WTC11 (cell line): Measurements from ENCODE around the gene FGFR2. TPM values are rescaled to one million over a fixed set of nuclear protein-coding genes. Genes with fewer than 3 reads are reported as not detected.

ENCODE experiments used
- ATAC-seq: fragments of 200-7000 bp; cut with Tn5 transposase; 2 replicates; pipeline ENCODE4 v1.10.0; 2021; ENCODE audit warnings: mild to moderate bottlenecking, moderate library complexity
- CTCF ChIA-PET: fragments of 300-600 bp; sonication (Branson Sonifier 250); formaldehyde crosslinking; loops from one replicate; lab custom pipeline; 2021; ENCODE audit warnings: antibody characterized with exemption; lab: Charles Lee
- POLR2A ChIA-PET: fragments of 350-600 bp; sonication (Branson Sonifier 250); formaldehyde crosslinking; loops from one replicate; lab custom pipeline; 2021; ENCODE audit warnings: antibody characterized with exemption; lab: Charles Lee
- DNase-seq: peaks from one replicate; pipeline ENCODE4 v3.0.0; 2021; ENCODE audit warnings: low spot score
- H3K27ac Mint-ChIP-seq: 2 replicates; pipeline ENCODE4 v1.8.0; 2021; ENCODE audit warnings: mixed read lengths
- H3K27me3 Mint-ChIP-seq: 2 replicates; pipeline ENCODE4 v1.8.0; 2021; ENCODE audit warnings: low read depth, mild to moderate bottlenecking, moderate library complexity, mixed read lengths
- H3K36me3 Mint-ChIP-seq: 2 replicates; pipeline ENCODE4 v1.8.0; 2021; ENCODE audit warnings: mixed read lengths
- H3K4me1 Mint-ChIP-seq: 2 replicates; pipeline ENCODE4 v1.8.0; 2022; ENCODE audit warnings: mixed read lengths
- H3K4me3 Mint-ChIP-seq: 2 replicates; pipeline ENCODE4 v1.8.0; 2021; ENCODE audit warnings: mild to moderate bottlenecking, moderate library complexity, mixed read lengths
- H3K9me3 Mint-ChIP-seq: 2 replicates; pipeline ENCODE4 v1.8.0; 2021; ENCODE audit warnings: mixed read lengths
- E2F1 ChIP-seq: sonication (generic); formaldehyde crosslinking; IDR thresholded peaks from 2 replicates; pipeline ENCODE4 v1.8.0; 2022; ENCODE audit warnings: mild to moderate bottlenecking, missing genetic modification reagents
- EMX1 ChIP-seq: fragments of 250-450 bp; sonication (Bioruptor Pico); IDR thresholded peaks from 2 replicates; pipeline ENCODE4 v1.8.0; 2021; ENCODE audit warnings: mild to moderate bottlenecking
- ESRRA ChIP-seq: sonication (generic); formaldehyde crosslinking; IDR thresholded peaks from 2 replicates; pipeline ENCODE4 v1.8.1; 2022; ENCODE audit warnings: mild to moderate bottlenecking, missing genetic modification reagents, borderline replicate concordance
- FOXK1 ChIP-seq: sonication (generic); formaldehyde crosslinking; IDR thresholded peaks from 2 replicates; pipeline ENCODE4 v1.8.0; 2022; ENCODE audit warnings: mild to moderate bottlenecking, moderate library complexity, missing genetic modification reagents
- MAX ChIP-seq: sonication (generic); formaldehyde crosslinking; IDR thresholded peaks from 2 replicates; pipeline ENCODE4 v1.8.0; 2022; ENCODE audit warnings: mild to moderate bottlenecking, missing genetic modification reagents
- NR3C1 ChIP-seq: sonication (generic); formaldehyde crosslinking; conservative IDR thresholded peaks from 2 replicates; pipeline ENCODE4 v1.8.1; 2023; ENCODE audit warnings: low read depth, mild to moderate bottlenecking, missing genetic modification reagents
- OVOL2 ChIP-seq: fragments of 250-450 bp; sonication (Bioruptor Pico); IDR thresholded peaks from 2 replicates; pipeline ENCODE4 v1.9.0; 2021; ENCODE audit warnings: mild to moderate bottlenecking, borderline replicate concordance
- TEAD1 ChIP-seq: sonication (generic); formaldehyde crosslinking; IDR thresholded peaks from 2 replicates; pipeline ENCODE4 v1.8.0; 2022; ENCODE audit warnings: mild to moderate bottlenecking, missing genetic modification reagents
- ZNF121 ChIP-seq: sonication (generic); formaldehyde crosslinking; IDR thresholded peaks from 2 replicates; pipeline ENCODE4 v1.8.0; 2023; ENCODE audit warnings: missing genetic modification reagents
- ZNF263 ChIP-seq: sonication (generic); formaldehyde crosslinking; IDR thresholded peaks from 2 replicates; pipeline ENCODE4 v1.8.1; 2022; ENCODE audit warnings: low read depth, mild to moderate bottlenecking, moderate library complexity, missing genetic modification reagents
- ZNF396 ChIP-seq: fragments of 250-450 bp; sonication (Bioruptor Pico); IDR thresholded peaks from 2 replicates; pipeline ENCODE4 v1.8.0; 2021; ENCODE audit warnings: mild to moderate bottlenecking, moderate library complexity, borderline replicate concordance
- ZNF425 ChIP-seq: fragments of 250-450 bp; sonication (Bioruptor Pico); conservative IDR thresholded peaks from 2 replicates; pipeline ENCODE4 v1.9.0; 2021; ENCODE audit warnings: mild to moderate bottlenecking
- total RNA-seq: library from RNA; stranded (reverse); gene quantifications from 3 replicates; pipeline ENCODE4 v1.2.3, GENCODE V29; 2021
- TF ChIP-seq, protein P1 (sequence below): sonication (generic); formaldehyde crosslinking; IDR thresholded peaks from 2 replicates; pipeline ENCODE4 v1.8.1; 2023; ENCODE audit warnings: mild to moderate bottlenecking, moderate library complexity, missing genetic modification reagents
- TF ChIP-seq, protein P2 (sequence below): sonication (generic); formaldehyde crosslinking; IDR thresholded peaks from 2 replicates; pipeline ENCODE4 v1.8.0; 2023; ENCODE audit warnings: missing genetic modification reagents
- TF ChIP-seq, protein P3 (sequence below): sonication (generic); formaldehyde crosslinking; IDR thresholded peaks from 2 replicates; pipeline ENCODE4 v1.8.1; 2022; ENCODE audit warnings: mild to moderate bottlenecking, missing genetic modification reagents, moderate library complexity, borderline replicate concordance

FGFR2 gene
- total RNA-seq, 1 experiment from 2014 or later: 95.0 TPM

DNA sequence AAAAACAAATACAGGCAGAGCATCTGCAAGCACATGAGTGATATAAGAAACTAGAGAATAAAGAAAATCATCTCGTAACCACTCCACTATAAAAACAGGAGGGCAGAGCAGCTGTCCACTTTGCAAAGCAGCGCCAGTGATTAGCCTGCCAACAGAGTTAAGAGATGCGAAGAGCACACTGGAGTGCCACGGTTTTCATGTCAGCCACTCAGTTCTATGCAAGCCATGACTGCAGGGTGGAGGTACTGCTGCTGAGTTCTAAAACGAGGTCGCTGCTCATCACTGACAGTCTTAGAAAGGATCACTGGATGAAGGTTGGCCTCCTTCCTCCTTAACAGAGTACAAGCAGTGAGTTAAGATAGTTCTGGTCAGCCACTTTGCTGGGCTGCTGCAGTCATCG is 58.5 kb downstream of the FGFR2 start (continued):
- TF ChIP-seq, protein P1, sequence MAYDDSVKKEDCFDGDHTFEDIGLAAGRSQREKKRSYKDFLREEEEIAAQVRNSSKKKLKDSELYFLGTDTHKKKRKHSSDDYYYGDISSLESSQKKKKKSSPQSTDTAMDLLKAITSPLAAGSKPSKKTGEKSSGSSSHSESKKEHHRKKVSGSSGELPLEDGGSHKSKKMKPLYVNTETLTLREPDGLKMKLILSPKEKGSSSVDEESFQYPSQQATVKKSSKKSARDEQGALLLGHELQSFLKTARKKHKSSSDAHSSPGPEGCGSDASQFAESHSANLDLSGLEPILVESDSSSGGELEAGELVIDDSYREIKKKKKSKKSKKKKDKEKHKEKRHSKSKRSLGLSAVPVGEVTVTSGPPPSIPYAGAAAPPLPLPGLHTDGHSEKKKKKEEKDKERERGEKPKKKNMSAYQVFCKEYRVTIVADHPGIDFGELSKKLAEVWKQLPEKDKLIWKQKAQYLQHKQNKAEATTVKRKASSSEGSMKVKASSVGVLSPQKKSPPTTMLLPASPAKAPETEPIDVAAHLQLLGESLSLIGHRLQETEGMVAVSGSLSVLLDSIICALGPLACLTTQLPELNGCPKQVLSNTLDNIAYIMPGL (CRISPR knock-in tag): no peak
- no peak for TF ChIP-seq ESRRA (CRISPR knock-in tag)
- no peak for TF ChIP-seq OVOL2 (CRISPR knock-in tag)
- TF ChIP-seq ZNF263: no peak

GRCh38 chr10:121536310-121536913 is 61.8 kb downstream of the FGFR2 start:
- no peak overlapping the region for H3K4me3 Mint-ChIP-seq
- ATAC-seq (peak; percentile 58), DNase-seq (peak; percentile 21)
- H3K9me3 Mint-ChIP-seq: no peaks in the 10 kb centered on the region
- TF ChIP-seq ZNF121: no peak
- TF ChIP-seq FOXK1 (CRISPR knock-in tag): no peak
- TF ChIP-seq MAX (CRISPR knock-in tag): 0 out of 2 replicates have a peak, but pooled peaks have one; percentile 39
- no peak for TF ChIP-seq NR3C1 (CRISPR knock-in tag)
- CTCF ChIA-PET: interaction anchor here (1.2 to 1.5 kb wide), 2 partner anchors 29 to 127 kb away, joined by 3 to 4 read pairs; no protein-coding TSS in a partner anchor
- no peaks in the 10 kb centered on the region for H3K27me3 Mint-ChIP-seq
- H3K27ac Mint-ChIP-seq: peak overlapping the region; percentile 61
- peaks cover 55% of the 10 kb centered on the region for H3K36me3 Mint-ChIP-seq
- H3K4me1 Mint-ChIP-seq: peaks cover 86% of the 10 kb centered on the region
- POLR2A ChIA-PET: interaction anchor here (0.6 kb wide), 1 partner anchor 369 kb away, joined by 4 read pairs; no protein-coding TSS in a partner anchor

- peaks cover 84% of the 10 kb centered on the region for H3K4me1 Mint-ChIP-seq
- no peak overlapping the region for H3K27ac Mint-ChIP-seq
- no peak overlapping the region for H3K4me3 Mint-ChIP-seq
- CTCF ChIA-PET: no interaction called here
- H3K9me3 Mint-ChIP-seq: no peaks in the 10 kb centered on the region
- ATAC-seq: no peak
- POLR2A ChIA-PET: no interaction called here
- no peaks in the 10 kb centered on the region for H3K27me3 Mint-ChIP-seq
- no peak for DNase-seq
- H3K36me3 Mint-ChIP-seq: peaks cover 57% of the 10 kb centered on the region
- TF ChIP-seq, protein P2, sequence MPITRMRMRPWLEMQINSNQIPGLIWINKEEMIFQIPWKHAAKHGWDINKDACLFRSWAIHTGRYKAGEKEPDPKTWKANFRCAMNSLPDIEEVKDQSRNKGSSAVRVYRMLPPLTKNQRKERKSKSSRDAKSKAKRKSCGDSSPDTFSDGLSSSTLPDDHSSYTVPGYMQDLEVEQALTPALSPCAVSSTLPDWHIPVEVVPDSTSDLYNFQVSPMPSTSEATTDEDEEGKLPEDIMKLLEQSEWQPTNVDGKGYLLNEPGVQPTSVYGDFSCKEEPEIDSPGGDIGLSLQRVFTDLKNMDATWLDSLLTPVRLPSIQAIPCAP (CRISPR knock-in tag): no peak
- TF ChIP-seq ZNF425 (CRISPR knock-in tag) (no peak), TEAD1 (CRISPR knock-in tag) (no peak), MAX (CRISPR knock-in tag) (no peak), EMX1 (CRISPR knock-in tag) (no peak), E2F1 (CRISPR knock-in tag) (no peak), ZNF396 (CRISPR knock-in tag) (no peak), ZNF263 (no peak)
- TF ChIP-seq, protein P3, sequence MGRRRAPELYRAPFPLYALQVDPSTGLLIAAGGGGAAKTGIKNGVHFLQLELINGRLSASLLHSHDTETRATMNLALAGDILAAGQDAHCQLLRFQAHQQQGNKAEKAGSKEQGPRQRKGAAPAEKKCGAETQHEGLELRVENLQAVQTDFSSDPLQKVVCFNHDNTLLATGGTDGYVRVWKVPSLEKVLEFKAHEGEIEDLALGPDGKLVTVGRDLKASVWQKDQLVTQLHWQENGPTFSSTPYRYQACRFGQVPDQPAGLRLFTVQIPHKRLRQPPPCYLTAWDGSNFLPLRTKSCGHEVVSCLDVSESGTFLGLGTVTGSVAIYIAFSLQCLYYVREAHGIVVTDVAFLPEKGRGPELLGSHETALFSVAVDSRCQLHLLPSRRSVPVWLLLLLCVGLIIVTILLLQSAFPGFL: no peak
Measured at GRCh38 chr10:121535381-121535780, 62.9 kb downstream of the FGFR2 start.
